Transverse colon (tissue), 4 donors: Measurements from ENCODE around the gene ATPAF2. TPM values are rescaled to one million over a fixed set of nuclear protein-coding genes. Genes with fewer than 3 reads are reported as not detected.

Experiments used
- DNase-seq: peaks from one replicate; pipeline ENCODE4 v3.0.0-alpha.2; 2019
- H3K27ac ChIP-seq, 4 donors: fragments of 200-600 bp; sonication (generic); 2 replicates each; pipeline ENCODE4 v1.5.1; 2016 to 2018; ENCODE audit warnings: inconsistent platforms in 4 of 4
- H3K27me3 ChIP-seq: fragments of 200-600 bp; sonication (generic); 2 replicates; pipeline ENCODE4 v1.5.1; 2017; ENCODE audit warnings: inconsistent platforms
- H3K36me3 ChIP-seq, 4 donors: fragments of 200-600 bp; sonication (generic); 2 replicates each; pipeline ENCODE4 v1.5.1; 2017 to 2019; ENCODE audit warnings: inconsistent platforms in 4 of 4
- H3K4me1 ChIP-seq, 4 donors: fragments of 200-600 bp; sonication (generic); 2 replicates each; pipeline ENCODE4 v1.5.1; 2017 to 2020; ENCODE audit warnings: inconsistent platforms in 4 of 4
- H3K4me3 ChIP-seq, 4 donors: fragments of 200-600 bp; sonication (generic); 1 replicate in 1 of 4; 2 replicates in 3 of 4; pipeline versions ENCODE4 v1.5.1 to v1.6.1; 2017 to 2019; ENCODE audit warnings: inconsistent platforms in 4 of 4
- H3K9me3 ChIP-seq, 2 donors: fragments of 200-600 bp; sonication (generic); 2 replicates each; pipeline ENCODE4 v1.5.1; 2017 to 2019; ENCODE audit warnings: inconsistent platforms in 2 of 2
- CTCF ChIP-seq, 5 experiments: fragments of 200-600 bp in 3 of 5; fragments of 450-650 bp in 2 of 5; sonication (generic) in 3 of 5; IDR thresholded peaks; 1 replicate in 2 of 5; 2 replicates in 3 of 5; pipeline ENCODE4 v1.5.1; 2016 to 2017; ENCODE audit warnings: antibody characterized with exemption in 5 of 5, inconsistent platforms in 3 of 5, mild to moderate bottlenecking in 2 of 5, moderate library complexity in 1 of 5
- EP300 ChIP-seq: sonication (generic); formaldehyde crosslinking; IDR thresholded peaks from one replicate; pipeline ENCODE4 v1.6.1; 2017; ENCODE audit warnings: antibody characterized with exemption, low read depth
- POLR2A ChIP-seq: fragments of 450-650 bp; IDR thresholded peaks from one replicate; pipeline ENCODE4 v1.6.1; 2016; ENCODE audit warnings: antibody characterized with exemption, mild to moderate bottlenecking, moderate library complexity
- POLR2AphosphoS5 ChIP-seq, 3 donors: sonication (generic); formaldehyde crosslinking; IDR thresholded peaks; one replicate each; pipeline ENCODE4 v1.6.1; 2016; ENCODE audit warnings: antibody characterized with exemption in 3 of 3
- WGBS, 2 donors: methylation state at CpG; one replicate each; pipeline ENCODE4 v1.1.5; 2018; ENCODE audit warnings: low coverage in 1 of 2; 5-methylcytosine and 5-hydroxymethylcytosine counted together
- in situ Hi-C, 4 donors: fragments of 200-750 bp; cut with MboI; loops; one replicate each; pipeline versions ENCODE4 v1.15.0 to v1.15.1; 2017; ENCODE audit warnings: low sequenced_read_pairs in 3 of 4, low pct_ligation_motif_present in 1 of 4, low pct_unique_long_range_greater_than_20kb in 1 of 4
- intact Hi-C: fragments of 100-400 bp; cut with DNase I; formaldehyde crosslinking; loops from one replicate; pipeline ENCODE4 v1.15.1; 2023; ENCODE audit warnings: low total_unique reads
- total RNA-seq, 4 donors: library from RNA; depleted of rRNA; stranded (reverse); fragments of >200 nt; gene quantifications; one replicate each; pipeline ENCODE4 v1.1.0, GENCODE V29; 2016

ATPAF2 gene
- total RNA-seq, 4 donors from 2014 or later = 17.3 to 65.1 (median 24.7) TPM

- Histone ChIP-seq H3K27me3 (no peaks in the 10 kb centered on the region), H3K27ac (no peak overlapping the region), H3K36me3 (peaks cover 0 to 5% (median 0%) of the 10 kb centered on the region in 4 donors), H3K4me1 (peaks cover 0 to 7% (median 0%) of the 10 kb centered on the region in 4 donors), H3K9me3 (no peaks in the 10 kb centered on the region), H3K4me3 (no peak overlapping the region)
- in situ Hi-C loops = loop anchor here (10.0 to 25.0 kb wide), 5 partner anchors 54 to 354 kb away; partner anchors contain the start of genes DRC3 (in 1 of the 4), RAI1 (in 1 of the 4) and TOM1L2 (in 1 of the 4)
- 90 to 92% methylated on average over 2 to 8 of the region's 8 CpGs for WGBS, 2 donors
- no peak for DNase-seq
- intact Hi-C loops = no loop called here
- TF ChIP-seq POLR2AphosphoS5 (IDR thresholded peaks at IDR 0.05) (no peak), POLR2A (no peak), CTCF (IDR thresholded peaks at IDR 0.05) (no peak)
These were observed 9.9 kb downstream of the ATPAF2 start for GRCh38 chr17:18028952-18029540.

GRCh38 chr17:18028114-18028951 is 10.6 kb downstream of the ATPAF2 start:
- in situ Hi-C loops = loop anchor here (10.0 to 25.0 kb wide), 5 partner anchors 54 to 354 kb away; partner anchors contain the start of genes DRC3 (in 1 of the 4), RAI1 (in 1 of the 4) and TOM1L2 (in 1 of the 4)
- H3K36me3 ChIP-seq = peaks cover 0 to 5% (median 0%) of the 10 kb centered on the region in 4 donors
- 92 to 95% methylated on average over 3 to 11 of the region's 11 CpGs for WGBS, 2 donors

GRCh38 chr17:18027280-18027679 is 11.7 kb downstream of the ATPAF2 start:
- Histone ChIP-seq H3K27me3 (no peaks in the 10 kb centered on the region), H3K4me3 (no peak overlapping the region), H3K36me3 (peaks cover 0 to 5% (median 0%) of the 10 kb centered on the region in 4 donors), H3K4me1 (no peaks in the 10 kb centered on the region), H3K27ac (no peak overlapping the region), H3K9me3 (no peaks in the 10 kb centered on the region)
- in situ Hi-C loops (loop anchor here (10.0 to 25.0 kb wide), 5 partner anchors 52 to 352 kb away; partner anchors contain the start of genes DRC3 (in 1 of the 4), RAI1 (in 1 of the 4) and TOM1L2 (in 1 of the 4)), intact Hi-C loops (no loop called here)
- no peak for DNase-seq
- no peak for TF ChIP-seq EP300
- no peak for TF ChIP-seq POLR2AphosphoS5 (IDR thresholded peaks at IDR 0.05)
- TF ChIP-seq POLR2A = no peak
- TF ChIP-seq CTCF (IDR thresholded peaks at IDR 0.05) = no peak
- WGBS, 2 donors = 83 to 100% methylated on average over 3 to 6 of the region's 6 CpGs

More at GRCh38 chr17:18028114-18028951, 10.6 kb downstream of the ATPAF2 start:
- no peaks in the 10 kb centered on the region for H3K27me3 ChIP-seq
- no peaks in the 10 kb centered on the region for H3K9me3 ChIP-seq
- H3K4me3 ChIP-seq = no peak overlapping the region
- TF ChIP-seq POLR2A (no peak), POLR2AphosphoS5 (IDR thresholded peaks at IDR 0.05) (no peak), CTCF (IDR thresholded peaks at IDR 0.05) (no peak)
- H3K4me1 ChIP-seq = peaks cover 0 to 2% (median 0%) of the 10 kb centered on the region in 4 donors
- intact Hi-C loops = no loop called here
- H3K27ac ChIP-seq = no peak overlapping the region
- DNase-seq = no peak
